ENCODE data around the gene GNE. TPM values are rescaled to one million over a fixed set of nuclear protein-coding genes. Genes with fewer than 3 reads are reported as not detected.

GNE gene
- polyA plus RNA-seq, 3 donors = 4.1 to 5.0 (median 4.5) TPM

DNA sequence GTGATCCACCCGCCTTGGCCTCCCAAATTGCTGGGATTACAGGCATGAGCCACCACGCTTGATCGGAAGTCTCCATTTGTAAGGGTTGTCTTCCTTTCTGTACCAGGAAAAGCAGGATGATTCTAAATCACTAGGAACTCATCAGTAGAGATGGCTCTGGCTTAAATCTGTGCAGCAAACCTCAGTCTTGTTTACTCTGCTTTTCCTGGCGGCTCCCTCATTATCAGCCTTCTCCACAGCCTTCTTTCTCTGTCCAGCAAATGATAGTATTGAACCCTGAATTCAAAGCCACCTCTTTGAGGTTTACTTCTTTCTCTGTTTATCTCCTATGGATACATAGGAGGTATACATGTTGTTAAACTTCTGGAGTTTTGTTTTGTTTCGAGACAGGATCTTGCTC lies 43.0 kb upstream of the GNE start:
- no peaks in the 10 kb centered on the region for H3K4me1 Mint-ChIP-seq
- no peak overlapping the region for H3K4me3 ChIP-seq (replicated peaks in 1 of 3; ENCODE audit: low read depth in 2 of 3, low read length in 3 of 3)
- H3K4me2 ChIP-seq (replicated peaks; ENCODE audit: extremely low read depth, low read length, poor library complexity, severe bottlenecking) = no peak overlapping the region
- H3K9me3 Mint-ChIP-seq = no peaks in the 10 kb centered on the region
- no peak overlapping the region for H3K9ac ChIP-seq (ENCODE audit: insufficient read depth, low read length, poor library complexity, severe bottlenecking)
- no peaks in the 10 kb centered on the region for H3K36me3 ChIP-seq (replicated peaks in 1 of 2; ENCODE audit: control insufficient read depth in 1 of 2, insufficient read depth in 2 of 2, low read length in 2 of 2)
- no peaks in the 10 kb centered on the region for H3K79me2 ChIP-seq (ENCODE audit: insufficient read depth, low read length)
- H4K20me1 ChIP-seq (ENCODE audit: insufficient read depth, low read length) = no peaks in the 10 kb centered on the region
- 75% methylated on average over 3 of the region's 5 CpGs for WGBS (ENCODE audit: insufficient coverage)
- H3K9me3 ChIP-seq (replicated peaks in 1 of 2; ENCODE audit: control insufficient read depth in 1 of 2, insufficient read depth in 1 of 2, low read length in 2 of 2) = no peaks in the 10 kb centered on the region
- DNase-seq = no peak
- no peaks in the 10 kb centered on the region for H3K4me1 ChIP-seq (ENCODE audit: control insufficient read depth in 1 of 2, insufficient read depth in 2 of 2, low read length in 2 of 2)
- H3K36me3 Mint-ChIP-seq = no peaks in the 10 kb centered on the region
- intact Hi-C loops (cut with micrococcal nuclease) = no loop called here
- TF ChIP-seq, protein P1, sequence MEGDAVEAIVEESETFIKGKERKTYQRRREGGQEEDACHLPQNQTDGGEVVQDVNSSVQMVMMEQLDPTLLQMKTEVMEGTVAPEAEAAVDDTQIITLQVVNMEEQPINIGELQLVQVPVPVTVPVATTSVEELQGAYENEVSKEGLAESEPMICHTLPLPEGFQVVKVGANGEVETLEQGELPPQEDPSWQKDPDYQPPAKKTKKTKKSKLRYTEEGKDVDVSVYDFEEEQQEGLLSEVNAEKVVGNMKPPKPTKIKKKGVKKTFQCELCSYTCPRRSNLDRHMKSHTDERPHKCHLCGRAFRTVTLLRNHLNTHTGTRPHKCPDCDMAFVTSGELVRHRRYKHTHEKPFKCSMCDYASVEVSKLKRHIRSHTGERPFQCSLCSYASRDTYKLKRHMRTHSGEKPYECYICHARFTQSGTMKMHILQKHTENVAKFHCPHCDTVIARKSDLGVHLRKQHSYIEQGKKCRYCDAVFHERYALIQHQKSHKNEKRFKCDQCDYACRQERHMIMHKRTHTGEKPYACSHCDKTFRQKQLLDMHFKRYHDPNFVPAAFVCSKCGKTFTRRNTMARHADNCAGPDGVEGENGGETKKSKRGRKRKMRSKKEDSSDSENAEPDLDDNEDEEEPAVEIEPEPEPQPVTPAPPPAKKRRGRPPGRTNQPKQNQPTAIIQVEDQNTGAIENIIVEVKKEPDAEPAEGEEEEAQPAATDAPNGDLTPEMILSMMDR (IDR thresholded peaks at IDR 0.05) = no peak
- H3K27me3 ChIP-seq (ENCODE audit: control insufficient read depth in 2 of 2, insufficient read depth in 2 of 2, low read length in 2 of 2) = no peaks in the 10 kb centered on the region
- no peak overlapping the region for H3K27ac ChIP-seq (ENCODE audit: low read depth in 1 of 2, low read length in 2 of 2)
- H3K27me3 Mint-ChIP-seq (ENCODE audit: low read depth in 3 of 3) = peaks cover 0 to 4% (median 2%) of the 10 kb centered on the region in 3 donors
- H3K4me3 Mint-ChIP-seq = no peak overlapping the region
- H3K27ac Mint-ChIP-seq = peak overlapping the region in 1 of 7 donors; percentile 60
- H2AFZ ChIP-seq (ENCODE audit: insufficient read depth, low read depth, low read length, poor library complexity, severe bottlenecking) = no peak overlapping the region

DNA sequence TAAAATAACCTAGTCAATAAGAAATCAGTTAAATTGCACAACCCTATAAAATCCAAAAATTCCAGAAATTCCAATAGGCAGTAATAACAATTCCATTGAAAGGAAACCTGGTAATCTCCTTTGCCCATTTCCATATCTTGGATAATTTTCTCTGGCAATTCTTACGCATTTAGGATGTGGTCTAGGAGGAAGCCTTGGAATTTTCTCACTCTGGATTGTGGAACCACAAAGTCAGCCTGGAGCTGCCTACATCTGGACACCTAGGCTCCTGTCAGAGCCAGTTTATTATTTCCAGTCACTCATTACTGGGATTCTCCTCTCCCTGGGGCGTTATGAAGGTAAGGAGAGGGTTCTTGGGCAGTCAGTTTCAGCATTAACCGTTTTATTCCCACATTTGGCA lies 40.3 kb upstream of the GNE start:
- Mint-ChIP-seq H3K4me3 (no peak overlapping the region), H3K36me3 (no peaks in the 10 kb centered on the region), H3K27ac (no peak overlapping the region), H3K4me1 (no peaks in the 10 kb centered on the region), H3K9me3 (no peaks in the 10 kb centered on the region), H3K27me3 (ENCODE audit: low read depth in 3 of 3) (peaks cover 0 to 4% (median 2%) of the 10 kb centered on the region in 3 donors)
- Histone ChIP-seq H3K9ac (ENCODE audit: insufficient read depth, low read length, poor library complexity, severe bottlenecking) (no peak overlapping the region), H3K4me1 (ENCODE audit: control insufficient read depth in 1 of 2, insufficient read depth in 2 of 2, low read length in 2 of 2) (no peaks in the 10 kb centered on the region), H3K36me3 (replicated peaks in 1 of 2; ENCODE audit: control insufficient read depth in 1 of 2, insufficient read depth in 2 of 2, low read length in 2 of 2) (no peaks in the 10 kb centered on the region), H3K4me3 (replicated peaks in 1 of 3; ENCODE audit: low read depth in 2 of 3, low read length in 3 of 3) (no peak overlapping the region), H3K9me3 (replicated peaks in 1 of 2; ENCODE audit: control insufficient read depth in 1 of 2, insufficient read depth in 1 of 2, low read length in 2 of 2) (no peaks in the 10 kb centered on the region), H3K4me2 (replicated peaks; ENCODE audit: extremely low read depth, low read length, poor library complexity, severe bottlenecking) (no peak overlapping the region), H2AFZ (ENCODE audit: insufficient read depth, low read depth, low read length, poor library complexity, severe bottlenecking) (no peak overlapping the region), H4K20me1 (ENCODE audit: insufficient read depth, low read length) (no peaks in the 10 kb centered on the region), H3K27ac (ENCODE audit: low read depth in 1 of 2, low read length in 2 of 2) (no peak overlapping the region), H3K27me3 (ENCODE audit: control insufficient read depth in 2 of 2, insufficient read depth in 2 of 2, low read length in 2 of 2) (no peaks in the 10 kb centered on the region), H3K79me2 (ENCODE audit: insufficient read depth, low read length) (no peaks in the 10 kb centered on the region)
- DNase-seq = no peak
- intact Hi-C loops (cut with micrococcal nuclease) = no loop called here
- WGBS (ENCODE audit: insufficient coverage) = no CpG with 5 or more reads among the region's 3 CpGs
- TF ChIP-seq, protein P1 (IDR thresholded peaks at IDR 0.05) = no peak

All from CD14-positive monocyte (primary cell).